ENCODE measurements around the gene UBTD2. TPM values are rescaled to one million over a fixed set of nuclear protein-coding genes. Genes with fewer than 3 reads are reported as not detected.

The UBTD2 gene
- total and polyA plus RNA-seq, 10 of the 15 experiments (the other 5 are each of a cell fraction or from before 2014, with no cell fraction given): 7.7 to 30.5 (median 19.4) TPM

GRCh38 chr5:172315587-172316493, 32.3 kb upstream of the UBTD2 start (continued):
- no peak for TF ChIP-seq PBX3 (IDR thresholded peaks at IDR 0.05; ENCODE audit: insufficient replicate concordance, low read depth, low read length)
- peak; percentile 96 for TF ChIP-seq RUNX3 (IDR thresholded peaks at IDR 0.05; ENCODE audit: low read length)
- TF ChIP-seq ZBTB4 (CRISPR knock-in tag; IDR thresholded peaks at IDR 0.05): no peak
- TF ChIP-seq NR2C2 (IDR thresholded peaks at IDR 0.05; ENCODE audit: borderline replicate concordance, control insufficient read depth, insufficient read length, low read depth): no peak
- TF ChIP-seq RAD21 (IDR thresholded peaks at IDR 0.05; ENCODE audit: insufficient read depth, low read depth, low read length): peak; percentile 10; the same call in 1 of the 2 replicates
- TF ChIP-seq SIN3A (IDR thresholded peaks at IDR 0.05; ENCODE audit: low read depth, low read length): no peak
- 0 out of 2 replicates have a peak, but pooled peaks have one; percentile 13 for TF ChIP-seq TBL1XR1 (IDR thresholded peaks at IDR 0.05; ENCODE audit: low read depth, low read length)
- no peak for TF ChIP-seq STAT3 (IDR thresholded peaks at IDR 0.05; ENCODE audit: low read depth, low read length)
